SK-MEL-5 (cell line): ENCODE data around the gene ALG2. TPM values are rescaled to one million over a fixed set of nuclear protein-coding genes. Genes with fewer than 3 reads are reported as not detected.

ENCODE experiments used
- small RNA-seq, 2 experiments: library from RNA; depleted of rRNA; stranded (forward); fragments of <200 nt; gene quantifications; one replicate each; pipeline ENCODE3, GENCODE V24; 2014
- total RNA-seq: library from RNA; depleted of rRNA; stranded (reverse); fragments of >200 nt; shearing (Covaris generic); gene quantifications from 2 replicates; pipeline ENCODE4 v1.2.3, GENCODE V29; 2014; rRNA removed

Gene ALG2
- total RNA-seq, 1 experiment from 2014 or later: 64.0 TPM

Small RNA genes within 50 kb of the gene (small RNA-seq; reads per million reads assigned to genes)
- gene RN7SL794P: 0 reads per million in 2 experiments

Other genes with a start within 250 kb of the ALG2 start
- gene TGFBR1, start 116.8 kb downstream of the ALG2 start, total RNA-seq: 122 and 131 TPM in 2 replicates
- gene SEC61B, start 340 bp upstream of the ALG2 start, total RNA-seq: 178 and 189 TPM in 2 replicates